NCI-H1417 (cell line): ENCODE results near the gene LSM4.
"Not testable (repeated sequence)": the region's sequence is repeated elsewhere in the genome, so short reads cannot be mapped to it uniquely, and the experiment has no call there.

Experiments used
- DNase-seq, 3 experiments: peaks; one replicate each; lab custom pipeline; 2025; lab: John Stamatoyannopoulos, UW

The LSM4 gene

DNA sequence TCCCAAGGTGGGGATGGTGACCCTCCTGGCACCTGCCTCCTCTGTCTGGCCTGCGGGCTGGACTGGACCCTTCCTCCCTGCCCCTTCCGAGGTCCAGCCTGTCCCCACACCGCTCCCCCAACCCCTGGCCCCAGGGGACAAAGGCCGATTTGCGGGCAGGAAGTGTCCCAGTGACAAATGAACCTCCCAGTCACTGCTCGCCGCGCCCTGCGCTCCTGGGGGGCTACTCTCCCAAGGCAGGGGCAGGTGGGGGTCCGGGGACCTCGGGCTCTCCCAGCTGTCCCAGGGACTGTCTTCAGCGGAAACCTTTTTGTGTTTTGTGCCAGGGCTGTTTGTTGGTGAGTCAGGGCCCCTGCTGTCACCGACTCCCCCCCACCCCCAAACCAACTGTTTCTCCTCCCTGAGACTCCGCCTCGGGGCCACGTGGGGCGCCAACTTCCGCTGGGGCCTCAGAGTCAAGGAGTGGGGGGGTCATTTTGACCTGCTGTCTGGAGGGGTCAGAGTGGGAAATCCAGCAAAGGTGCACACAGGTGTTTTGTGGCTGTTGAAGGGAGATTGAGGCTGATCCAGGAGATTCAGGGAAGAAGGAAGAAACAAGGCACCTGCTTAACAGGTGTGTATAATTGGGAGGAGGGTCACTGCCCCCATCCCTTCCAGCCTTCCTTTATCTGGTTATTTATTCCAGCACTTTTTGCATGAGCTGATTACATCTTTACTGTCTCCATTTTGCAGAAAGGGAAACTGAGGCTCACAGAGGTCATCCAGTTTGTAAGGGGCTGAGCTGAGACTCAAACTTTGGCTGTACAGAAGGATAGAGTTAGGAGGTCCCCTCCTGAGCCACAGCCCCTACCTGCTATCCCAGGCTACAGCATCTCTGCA lies 18.4 kb upstream of the LSM4 start:
- peak in 2 of 3 experiments; percentile 28 to 34 for DNase-seq

DNA sequence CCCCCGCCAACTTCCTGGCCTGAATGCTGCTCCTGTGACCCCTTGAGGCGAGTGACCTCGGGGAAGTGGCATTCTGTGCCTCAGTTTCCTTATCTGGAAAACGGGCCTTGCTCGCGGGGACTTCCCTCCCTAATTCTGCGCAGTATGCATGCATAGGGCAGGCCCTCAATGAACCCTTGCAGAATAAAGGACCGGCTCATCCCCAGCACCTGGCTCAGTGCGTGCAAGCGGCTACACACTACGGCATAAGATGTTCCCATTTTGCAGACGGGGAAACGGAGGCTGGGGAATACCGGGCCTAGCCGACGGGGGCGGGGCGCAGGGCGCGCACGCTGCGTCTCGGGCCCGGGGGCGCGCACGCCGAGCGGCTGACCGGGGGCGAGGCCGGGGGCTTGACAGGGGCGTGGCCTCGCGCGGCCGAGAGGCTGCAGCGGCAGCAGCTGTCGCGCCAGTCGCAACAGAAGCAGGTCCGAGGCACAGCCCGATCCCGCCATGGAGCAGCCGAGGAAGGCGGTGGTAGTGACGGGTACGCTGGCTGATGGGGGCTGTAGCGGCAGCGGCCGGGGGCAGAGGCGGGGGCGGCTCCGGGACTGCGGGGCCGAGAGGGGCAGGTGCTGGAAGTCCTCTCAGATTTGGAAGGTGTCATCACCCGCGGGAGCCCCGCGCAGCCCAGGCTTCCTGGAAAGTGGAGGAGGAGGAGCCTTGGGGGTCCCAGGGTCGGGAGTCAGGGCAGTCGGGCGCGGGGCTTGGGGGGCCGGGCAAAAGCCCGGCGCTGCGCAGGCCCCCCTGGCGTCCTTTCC lies 17.5 kb upstream of the LSM4 start, which contains the start of gene PGPEP1:
Gene PGPEP1 (plus strand): TSS at position 409 of the 800 bp plus-strand sequence. CDS start 84 bp downstream, at position 493.
- peak; percentile 60 to 71 (median 68) for DNase-seq

DNA sequence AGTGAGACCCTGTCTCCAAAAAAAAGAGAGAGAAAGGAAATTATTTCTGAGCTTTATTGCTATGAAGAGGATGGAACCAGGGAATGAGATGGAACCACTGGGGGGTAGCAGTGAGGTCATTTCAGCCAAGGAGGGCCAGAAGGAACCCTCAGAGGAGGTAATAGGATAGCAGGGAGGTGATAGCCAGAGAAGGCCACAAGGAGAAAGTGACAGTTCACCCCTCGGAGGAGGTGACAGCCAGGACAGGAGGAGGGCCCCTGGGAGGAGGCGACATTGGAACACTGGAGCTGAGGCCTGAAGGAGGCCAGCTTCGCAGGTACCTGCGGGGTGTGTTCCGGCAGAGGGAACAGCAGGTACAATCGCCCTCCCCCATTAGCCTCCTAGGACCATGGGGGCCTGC lies 16.8 kb upstream of the LSM4 start:
- no peak for DNase-seq

DNA sequence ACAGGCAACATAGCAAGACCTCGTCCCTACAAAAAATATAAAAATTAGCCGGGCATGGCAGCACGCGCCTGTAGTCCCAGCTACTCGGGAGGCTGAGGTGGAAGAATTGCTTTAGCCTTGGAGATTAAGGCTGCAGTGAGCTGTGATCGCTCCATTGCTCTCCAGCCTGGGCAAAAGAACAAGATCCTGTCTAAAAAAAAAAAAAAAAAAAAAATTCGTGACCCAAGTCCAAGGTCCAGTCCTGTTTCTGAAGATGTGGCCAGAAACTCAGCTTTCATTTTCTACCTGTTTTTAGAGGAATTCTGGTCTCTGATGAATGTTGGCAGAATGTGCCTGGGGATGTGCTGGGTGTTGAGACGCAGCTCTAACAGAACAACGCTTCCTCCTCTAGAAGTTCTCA lies 15.7 kb upstream of the LSM4 start:
- DNase-seq, result no peak

DNA sequence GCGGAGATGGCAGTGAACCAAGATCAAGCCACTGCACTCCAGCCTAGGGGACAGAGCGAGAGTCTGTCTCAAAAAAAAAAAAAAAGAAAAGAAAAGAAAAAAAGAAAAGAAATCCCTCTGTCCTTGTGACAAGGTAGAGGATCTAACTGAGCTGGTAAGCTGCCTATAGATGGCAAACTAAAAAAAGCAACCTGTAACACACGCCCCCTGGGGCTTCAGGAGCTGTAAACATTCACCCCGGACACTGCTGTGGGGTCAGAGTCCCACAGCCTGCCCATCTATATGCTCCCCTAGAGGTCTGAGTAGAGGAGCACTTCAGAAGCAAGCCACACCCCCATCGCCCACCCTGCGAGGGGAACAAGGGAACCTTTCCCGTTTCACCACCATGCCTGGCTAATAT lies 13.2 kb upstream of the LSM4 start:
- no peak for DNase-seq

DNA sequence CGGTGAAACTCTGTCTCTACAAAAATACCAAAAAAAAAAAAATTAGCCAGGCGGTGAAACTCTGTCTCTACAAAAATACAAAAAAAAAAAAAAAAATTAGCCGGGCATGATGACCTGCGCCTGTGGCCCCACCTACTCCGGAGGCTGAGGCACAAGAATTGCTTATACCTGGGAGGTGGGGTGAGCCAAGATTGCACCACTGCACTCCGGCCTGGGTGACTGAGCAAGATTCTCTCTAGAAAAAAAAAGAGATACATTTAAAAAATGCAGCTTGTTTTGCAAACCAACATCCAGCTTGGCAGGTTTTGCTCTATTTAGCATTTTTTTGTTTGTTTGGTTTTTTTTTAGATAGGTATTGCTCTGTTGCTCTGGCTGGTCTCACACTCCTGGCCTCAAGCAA lies 10.8 kb upstream of the LSM4 start:
- no peak for DNase-seq

DNA sequence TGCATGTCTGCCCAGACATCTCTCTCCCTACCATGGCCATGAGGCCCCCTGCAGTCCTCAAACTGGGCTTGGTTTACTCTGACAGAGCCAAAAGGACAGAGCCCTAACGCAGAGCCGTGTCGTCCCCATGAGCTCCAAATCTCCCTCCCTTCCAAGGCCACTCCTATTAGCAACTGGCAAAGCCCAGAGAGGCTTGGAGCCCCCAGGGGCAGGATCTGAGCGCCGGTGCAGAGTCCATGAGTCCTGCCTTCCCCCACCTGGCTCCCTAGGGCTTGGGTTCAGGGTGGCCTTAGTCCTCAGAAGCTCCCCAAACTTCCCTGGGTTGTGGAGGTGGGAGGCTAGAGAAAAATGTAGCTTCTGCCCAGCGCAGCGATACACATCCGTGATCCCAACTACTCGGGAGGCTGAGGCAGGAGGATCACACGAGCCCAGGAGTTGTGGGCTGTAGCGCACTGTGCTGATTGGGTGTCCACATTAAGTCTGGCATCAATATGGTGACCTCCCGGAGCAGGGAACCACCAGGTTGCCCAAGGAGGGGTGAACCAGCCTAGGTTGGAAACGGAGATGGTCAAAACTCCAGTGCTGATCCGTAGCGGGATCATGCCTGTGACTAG lies 10.1 kb upstream of the LSM4 start:
- no peak for DNase-seq

DNA sequence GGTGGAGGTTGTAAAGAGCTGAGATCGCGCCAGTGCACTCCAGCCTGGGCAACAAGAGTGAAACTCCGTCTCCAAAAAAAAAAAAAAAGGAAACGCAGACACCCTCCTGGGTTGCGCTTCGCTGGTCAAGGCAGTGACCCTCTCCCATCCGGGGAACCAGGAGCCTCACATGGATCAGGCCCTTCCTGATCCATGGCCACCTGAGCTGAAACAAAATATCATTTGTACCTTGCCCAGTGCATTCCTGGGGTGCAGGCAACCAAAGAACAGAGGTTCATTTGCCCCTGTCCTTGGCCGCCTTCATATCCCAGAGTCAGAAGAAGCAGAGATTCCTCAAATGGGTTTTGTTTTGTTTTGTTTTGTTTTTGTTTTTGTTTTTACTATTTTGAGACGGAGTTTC lies 8.0 kb upstream of the LSM4 start:
- DNase-seq, result no peak

DNA sequence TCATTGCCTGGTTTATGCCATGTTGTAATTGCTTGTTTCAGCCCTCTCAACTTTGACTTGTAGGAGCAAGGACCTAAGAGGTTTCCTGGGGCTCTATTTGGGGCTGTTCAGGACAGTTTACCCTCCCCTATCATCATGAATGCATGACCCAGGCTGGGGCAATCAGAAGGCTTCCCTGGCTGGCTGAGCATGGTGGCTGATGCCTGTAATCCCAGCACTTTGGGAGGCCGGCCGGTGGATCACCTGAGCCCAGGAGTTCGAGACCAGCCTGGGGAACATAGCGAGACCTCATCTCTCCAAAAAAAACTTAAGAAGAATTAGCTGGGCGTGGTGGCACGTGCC lies 6.1 kb upstream of the LSM4 start:
- DNase-seq, result no peak

DNA sequence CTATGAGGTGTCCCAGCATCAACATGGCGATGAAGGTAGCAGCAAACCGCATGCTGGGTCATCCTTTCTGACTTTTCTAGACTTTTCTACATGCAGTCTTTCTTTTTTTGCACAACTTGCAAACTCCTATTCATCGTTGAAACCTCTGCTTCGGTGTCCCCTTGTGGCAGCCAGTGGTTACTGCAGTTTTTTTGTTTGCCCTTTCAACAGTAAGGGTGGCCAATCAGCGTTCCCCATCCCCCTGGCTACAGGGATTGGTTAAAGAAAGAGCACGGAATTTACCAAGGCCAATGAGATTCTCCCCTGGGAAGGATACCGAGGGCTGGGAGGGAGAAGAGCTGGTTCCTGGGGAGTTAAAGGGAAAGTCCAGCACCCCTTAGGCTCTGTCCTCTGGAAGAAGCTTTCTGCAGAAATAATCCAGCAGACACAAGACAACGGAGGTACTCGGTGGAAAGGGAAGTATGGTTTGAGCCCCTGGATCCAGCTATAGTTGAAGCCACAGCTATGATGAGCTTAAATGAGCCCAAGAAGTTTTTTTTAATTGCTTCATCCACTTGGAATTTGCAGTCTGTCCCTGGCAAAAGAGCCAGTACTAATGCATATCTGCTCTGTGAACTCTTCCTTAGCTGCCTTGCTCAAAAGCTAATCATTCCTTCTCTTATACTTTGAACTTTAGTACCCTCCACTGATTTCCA lies 5.6 kb upstream of the LSM4 start:
- DNase-seq, result peak; percentile 85 to 98 (median 91)

DNA sequence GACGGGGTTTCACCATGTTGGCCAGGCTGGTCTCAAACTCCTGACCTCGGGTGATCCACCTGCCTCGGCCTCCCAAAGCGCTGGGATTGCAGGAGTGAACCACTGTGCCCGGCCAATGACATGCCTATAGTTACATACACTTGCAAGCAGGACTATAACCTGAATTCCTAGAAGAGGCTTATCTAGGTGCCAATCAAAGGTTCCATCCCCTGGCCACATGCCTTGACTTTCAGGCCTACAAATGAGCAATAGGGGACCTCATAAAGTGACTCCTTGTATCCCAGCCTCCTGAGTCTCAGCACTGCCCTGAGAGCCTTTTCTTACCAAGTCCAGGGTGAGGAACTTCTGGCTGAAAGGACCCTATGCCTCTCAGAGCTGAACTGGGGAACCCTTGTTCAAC lies 3.9 kb upstream of the LSM4 start:
- DNase-seq, result no peak

DNA sequence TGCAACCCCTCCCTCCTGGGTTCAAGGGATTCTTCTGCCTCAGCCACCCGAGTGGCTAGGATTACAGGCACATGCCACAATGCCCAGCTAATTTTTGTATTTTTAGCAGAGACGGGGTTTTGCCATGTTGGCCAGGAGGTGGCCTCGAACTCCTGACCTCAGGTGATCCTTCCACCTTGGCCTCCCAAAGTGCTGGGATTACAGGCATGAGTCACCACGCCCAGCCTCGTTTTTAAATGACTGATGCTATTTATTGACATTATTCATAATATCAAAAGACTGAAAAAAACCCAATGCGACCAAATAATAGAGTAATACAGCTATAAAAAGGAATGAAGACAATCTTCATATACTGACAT lies 1.5 kb upstream of the LSM4 start:
- DNase-seq, result not testable (repeated sequence)

DNA sequence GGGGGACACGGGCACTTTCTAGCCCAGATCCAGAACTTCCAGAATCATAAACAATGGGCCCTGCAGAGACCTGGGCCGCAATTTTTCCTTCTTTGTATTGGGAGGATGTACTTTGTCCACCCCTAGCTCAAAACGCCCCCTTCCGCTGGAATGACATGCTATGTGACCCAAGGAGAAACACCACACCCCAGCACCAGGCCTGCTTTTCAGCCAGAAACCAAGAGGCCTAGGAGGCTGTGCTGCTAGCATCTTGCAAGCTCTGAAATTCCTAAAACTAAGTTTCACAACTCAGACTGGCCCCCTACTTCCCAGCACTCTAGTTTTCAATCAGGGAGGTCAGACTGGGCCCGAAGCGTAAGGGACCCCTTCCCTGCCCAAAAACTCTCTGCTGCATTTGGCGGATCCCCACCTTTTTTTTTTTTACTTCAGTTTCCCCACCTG lies 538 bp downstream of the LSM4 start:
- peak in 2 of 3 experiments; percentile 60 to 77 for DNase-seq

DNA sequence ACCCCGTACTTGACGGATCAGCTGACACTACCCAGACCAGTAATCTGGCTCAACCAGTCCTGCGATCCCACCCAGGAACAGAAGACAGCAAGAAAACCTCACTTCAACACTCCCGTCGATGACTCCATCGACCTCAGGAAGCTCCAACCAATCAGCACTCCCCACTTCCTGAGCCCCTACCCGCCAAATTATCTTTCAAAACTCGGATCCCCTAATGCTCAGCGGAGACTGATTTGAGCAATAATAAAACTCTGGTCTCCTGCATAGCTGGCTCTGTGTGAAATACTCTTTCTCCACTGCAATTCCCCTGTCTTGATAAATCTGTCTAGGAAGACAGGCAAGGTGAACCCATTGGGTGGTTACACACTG lies 1.2 kb downstream of the LSM4 start:
- DNase-seq, result peak in 1 of 3 experiments; percentile 46

DNA sequence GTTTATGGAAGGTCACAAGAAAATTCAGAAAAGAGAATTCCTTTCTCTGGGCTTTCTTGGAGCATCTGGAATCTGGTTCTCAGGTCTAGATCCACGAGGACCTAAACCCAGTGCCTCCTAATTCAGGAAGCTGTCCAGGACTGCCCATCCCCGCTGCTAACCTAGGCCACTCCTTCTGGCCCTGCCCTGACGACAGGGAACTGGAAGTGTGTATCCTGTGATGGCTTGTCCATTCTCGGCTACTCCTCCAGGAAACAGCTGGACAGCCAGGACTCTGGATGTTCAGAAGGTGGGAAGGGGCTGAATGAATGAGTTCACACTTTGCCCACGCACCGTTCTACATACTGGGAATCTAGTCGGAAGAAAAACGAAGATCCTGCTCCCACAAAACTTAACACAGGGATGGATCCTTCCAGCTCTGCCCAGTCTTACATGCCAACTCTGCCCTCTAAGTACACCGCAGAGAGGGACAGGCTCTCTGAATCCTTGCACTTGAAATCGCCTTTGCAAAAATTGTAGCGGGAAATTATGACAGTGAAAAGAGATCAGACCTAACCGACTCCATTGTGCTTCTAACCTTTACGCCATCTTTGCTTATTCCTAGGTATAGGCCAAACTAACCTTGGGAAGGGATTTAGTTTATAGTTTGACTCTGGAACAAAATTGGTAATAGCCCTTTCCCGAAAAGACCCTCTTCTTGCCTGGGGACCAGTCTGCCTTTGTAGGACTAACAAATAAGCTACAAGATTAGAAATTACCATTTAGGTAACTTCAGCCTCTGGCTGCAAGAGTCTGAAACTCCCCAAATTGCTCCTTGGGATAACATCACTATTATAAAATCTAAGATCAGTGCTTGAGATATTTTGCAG lies 1.8 kb downstream of the LSM4 start:
- no peak for DNase-seq

DNA sequence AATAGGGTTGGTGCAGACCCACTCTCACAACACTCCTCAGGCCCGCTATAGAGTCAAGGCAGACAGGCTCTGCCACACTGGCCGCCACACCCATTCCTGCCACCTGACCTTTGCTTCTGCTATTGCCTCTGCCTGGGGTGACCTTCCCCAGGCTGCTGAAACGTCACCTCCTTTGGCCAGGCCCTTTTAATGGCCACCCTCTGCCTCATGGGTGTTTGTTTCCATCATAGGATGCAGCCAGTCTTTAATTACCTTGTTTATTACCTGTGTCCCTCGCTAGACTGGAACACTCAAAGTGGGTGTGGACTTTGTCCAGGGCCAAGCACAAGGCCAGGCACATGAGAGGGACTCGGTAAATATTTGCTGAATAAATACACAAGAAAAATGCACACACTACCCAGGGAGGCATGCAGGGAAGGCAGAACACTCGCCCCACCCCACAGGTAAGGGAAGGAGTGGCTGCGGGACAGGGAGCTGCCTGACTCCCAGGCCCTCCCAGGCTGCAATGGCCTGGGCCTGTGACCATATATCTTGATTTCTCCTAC lies 3.2 kb downstream of the LSM4 start:
- no peak for DNase-seq

DNA sequence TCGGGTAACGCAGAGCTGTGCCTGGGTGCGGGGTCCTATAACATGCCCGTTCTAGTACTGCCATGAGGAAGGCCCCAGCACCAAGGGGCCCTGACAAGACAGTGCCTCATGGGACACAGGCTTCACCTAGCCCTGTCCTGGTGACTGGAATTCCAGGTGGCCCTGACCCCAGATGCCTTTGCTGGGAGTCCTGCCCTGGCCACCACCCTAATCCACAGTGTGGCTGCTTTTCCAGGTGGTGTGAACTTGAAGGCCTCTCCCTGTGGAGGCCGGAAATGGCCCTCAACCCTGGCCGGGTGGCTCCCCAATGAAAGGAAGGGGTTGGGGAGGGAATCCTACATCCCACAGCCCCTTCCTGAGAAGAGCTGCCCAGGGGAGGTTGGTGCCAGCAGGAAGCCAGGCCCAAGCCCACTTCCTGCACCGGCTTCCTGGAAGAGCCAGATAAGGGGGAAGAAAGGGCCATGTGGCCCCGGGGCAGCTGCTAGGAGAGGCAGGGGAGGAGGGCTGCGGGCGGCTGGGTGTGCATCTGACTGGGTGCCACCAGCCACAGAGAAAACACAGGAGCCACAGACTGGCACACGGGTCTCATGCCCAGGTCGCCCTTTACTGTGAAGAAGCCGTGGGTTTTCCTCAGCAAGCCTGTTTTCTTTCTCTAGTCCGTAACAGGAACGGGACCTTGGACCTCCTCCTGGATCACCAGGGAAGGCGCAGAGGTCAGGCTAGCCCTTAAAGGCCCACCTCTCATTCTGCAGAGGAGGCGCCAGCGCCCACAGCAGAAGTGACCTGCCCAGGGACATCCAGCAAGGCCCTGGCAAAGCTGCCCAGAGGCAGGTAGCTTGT lies 4.7 kb downstream of the LSM4 start:
- no peak for DNase-seq

DNA sequence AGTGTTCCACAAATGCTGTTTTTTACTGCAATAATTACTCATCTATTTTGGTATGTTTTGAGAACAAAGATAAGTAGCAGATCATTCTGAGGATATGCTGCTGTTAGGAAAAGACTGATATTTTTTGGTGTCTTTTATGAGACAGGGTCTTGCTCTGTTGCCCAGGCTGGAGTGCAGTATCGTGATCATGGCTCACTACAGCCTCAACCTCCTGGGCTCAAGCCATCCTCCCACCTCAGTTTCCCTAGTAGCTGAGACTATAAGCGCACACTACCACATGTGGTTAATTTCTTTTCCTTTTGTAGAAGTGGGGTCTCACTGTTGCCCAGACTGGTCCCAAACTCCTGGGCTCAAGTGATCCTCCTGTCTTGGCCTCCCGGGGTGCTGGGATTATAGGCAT lies 9.5 kb downstream of the LSM4 start:
- DNase-seq, result no peak

DNA sequence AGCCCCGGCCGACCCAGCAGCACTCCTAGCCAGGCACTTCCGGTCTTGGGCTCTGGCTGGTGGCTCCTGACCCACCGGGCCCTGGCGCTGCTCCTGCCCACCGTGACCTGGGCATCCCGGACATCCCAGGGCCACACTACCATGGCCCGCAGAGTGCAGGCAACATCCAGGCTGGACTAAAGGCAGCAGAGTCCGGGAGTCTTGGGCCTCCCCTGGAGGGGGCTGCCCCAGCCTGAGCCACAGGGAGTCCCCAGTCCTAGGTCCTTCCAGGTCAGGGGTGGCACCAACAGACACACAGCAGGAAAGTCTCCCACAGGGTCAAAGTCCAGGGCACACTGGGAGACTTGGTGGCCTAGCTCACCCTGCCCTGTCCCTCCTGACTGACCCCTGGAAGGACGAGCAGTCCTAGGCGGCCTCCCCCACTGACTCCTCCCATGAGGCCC lies 10.8 kb downstream of the LSM4 start:
- no peak for DNase-seq

DNA sequence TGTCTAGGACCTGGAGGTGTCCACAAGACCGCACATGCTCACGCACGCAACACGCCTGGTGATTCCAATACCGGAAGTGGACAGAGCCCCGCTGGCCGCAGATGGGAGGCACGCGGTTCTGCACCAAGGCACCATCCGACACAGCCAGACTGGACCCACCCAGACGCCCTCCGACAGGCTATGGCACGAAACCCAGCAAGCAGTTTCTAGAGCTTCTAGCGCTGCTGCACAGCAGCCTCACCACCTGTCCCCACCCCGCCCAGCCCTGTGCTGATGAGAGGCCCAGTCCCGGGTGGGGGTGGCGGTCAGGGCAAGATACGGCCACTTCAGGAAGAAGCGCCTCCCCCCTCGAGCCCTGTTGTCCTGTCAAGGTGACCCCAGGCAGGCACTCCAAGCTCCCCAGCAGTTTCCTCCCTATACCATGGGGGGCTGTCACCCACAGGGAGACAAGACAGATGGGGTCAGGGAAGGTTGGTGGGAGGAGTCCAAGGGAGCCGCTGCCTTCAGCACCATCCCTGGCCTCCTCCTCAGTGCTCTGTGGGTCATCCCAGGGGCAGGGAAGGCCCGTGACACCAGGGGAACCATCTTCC lies 11.3 kb downstream of the LSM4 start:
- DNase-seq, result no peak
